Skeletal muscle satellite cell (primary cell): ENCODE data around the gene INPP4A.

Source experiments
- H3K27me3 ChIP-seq: 2 replicates; pipeline ENCODE4 v1.7.0; 2013; ENCODE audit warnings: low read length; ENCODE audit not compliant: control insufficient read depth, insufficient read depth
- H3K36me3 ChIP-seq: 2 replicates; pipeline ENCODE4 v1.7.0; 2013; ENCODE audit warnings: mild to moderate bottlenecking, control low read depth, low read length; ENCODE audit not compliant: insufficient read depth
- H3K4me1 ChIP-seq: 2 replicates; pipeline ENCODE4 v1.7.0; 2013; ENCODE audit warnings: low read length; ENCODE audit not compliant: control insufficient read depth, insufficient read depth
- H3K4me2 ChIP-seq: 2 replicates; pipeline ENCODE4 v1.7.0; 2013; ENCODE audit warnings: mild to moderate bottlenecking, low read length
- H3K4me3 ChIP-seq: 2 replicates; pipeline ENCODE4 v1.7.0; 2013; ENCODE audit warnings: low read length
- H3K9ac ChIP-seq: 2 replicates; pipeline ENCODE4 v1.7.0; 2013; ENCODE audit warnings: mild to moderate bottlenecking, low read depth, low read length, moderate library complexity
- H3K9me3 ChIP-seq: replicated peaks from 2 replicates; pipeline ENCODE4 v1.7.0; 2013; ENCODE audit warnings: mild to moderate bottlenecking, control low read depth, low read length

The INPP4A gene

GRCh38 chr2:98514096-98514639, 69.5 kb downstream of the INPP4A start:
- Histone ChIP-seq H3K27me3 (no peaks in the 10 kb centered on the region), H3K9ac (no peak overlapping the region), H3K4me2 (no peak overlapping the region), H3K9me3 (no peaks in the 10 kb centered on the region), H3K4me3 (no peak overlapping the region), H3K4me1 (peaks cover 5% of the 10 kb centered on the region), H3K36me3 (no peaks in the 10 kb centered on the region)

- peak overlapping the region; percentile 50 for H3K4me2 ChIP-seq
Measured at GRCh38 chr2:98514879-98515249, 70.2 kb downstream of the INPP4A start.

GRCh38 chr2:98515250-98515991, 70.8 kb downstream of the INPP4A start:
- Histone ChIP-seq H3K4me1 (peaks cover 5% of the 10 kb centered on the region), H3K4me3 (no peak overlapping the region)

More at GRCh38 chr2:98514879-98515249, 70.2 kb downstream of the INPP4A start:
- no peaks in the 10 kb centered on the region for H3K27me3 ChIP-seq
- no peaks in the 10 kb centered on the region for H3K9me3 ChIP-seq
- no peaks in the 10 kb centered on the region for H3K36me3 ChIP-seq
- no peak overlapping the region for H3K9ac ChIP-seq
- H3K4me1 ChIP-seq = peaks cover 5% of the 10 kb centered on the region
- H3K4me3 ChIP-seq = no peak overlapping the region

GRCh38 chr2:98516571-98516970, 71.9 kb downstream of the INPP4A start:
- H3K36me3 ChIP-seq = no peaks in the 10 kb centered on the region
- H3K9ac ChIP-seq = no peak overlapping the region
- H3K27me3 ChIP-seq = no peaks in the 10 kb centered on the region
- no peak overlapping the region for H3K4me3 ChIP-seq
- H3K4me2 ChIP-seq = no peak overlapping the region
- peaks cover 5% of the 10 kb centered on the region for H3K4me1 ChIP-seq
- no peaks in the 10 kb centered on the region for H3K9me3 ChIP-seq

More at GRCh38 chr2:98515250-98515991, 70.8 kb downstream of the INPP4A start:
- Histone ChIP-seq H3K27me3 (no peaks in the 10 kb centered on the region), H3K4me2 (peak overlapping the region; percentile 50), H3K9ac (no peak overlapping the region), H3K36me3 (no peaks in the 10 kb centered on the region), H3K9me3 (no peaks in the 10 kb centered on the region)

- Histone ChIP-seq H3K9me3 (no peaks in the 10 kb centered on the region), H3K4me3 (no peak overlapping the region), H3K27me3 (no peaks in the 10 kb centered on the region), H3K4me1 (peaks cover 5% of the 10 kb centered on the region), H3K36me3 (no peaks in the 10 kb centered on the region), H3K9ac (no peak overlapping the region), H3K4me2 (no peak overlapping the region)
Measured at GRCh38 chr2:98517636-98518035, 73.0 kb downstream of the INPP4A start.

- Histone ChIP-seq H3K27me3 (no peaks in the 10 kb centered on the region), H3K36me3 (no peaks in the 10 kb centered on the region), H3K4me2 (no peak overlapping the region), H3K9ac (no peak overlapping the region), H3K9me3 (no peaks in the 10 kb centered on the region), H3K4me1 (peaks cover 5% of the 10 kb centered on the region), H3K4me3 (no peak overlapping the region)
Measured at GRCh38 chr2:98518101-98518500, 73.4 kb downstream of the INPP4A start.

GRCh38 chr2:98519156-98519555, 74.5 kb downstream of the INPP4A start:
- H3K9ac ChIP-seq = no peak overlapping the region
- no peaks in the 10 kb centered on the region for H3K27me3 ChIP-seq
- no peaks in the 10 kb centered on the region for H3K36me3 ChIP-seq
- H3K4me2 ChIP-seq = no peak overlapping the region
- no peaks in the 10 kb centered on the region for H3K9me3 ChIP-seq
- peaks cover 5% of the 10 kb centered on the region for H3K4me1 ChIP-seq
- no peak overlapping the region for H3K4me3 ChIP-seq

- H3K27me3 ChIP-seq = no peaks in the 10 kb centered on the region
- H3K4me1 ChIP-seq = peaks cover 3% of the 10 kb centered on the region
- no peak overlapping the region for H3K4me2 ChIP-seq
- H3K36me3 ChIP-seq = no peaks in the 10 kb centered on the region
- no peak overlapping the region for H3K4me3 ChIP-seq
- H3K9me3 ChIP-seq = no peaks in the 10 kb centered on the region
- H3K9ac ChIP-seq = no peak overlapping the region
Measured at GRCh38 chr2:98519851-98520250, 75.2 kb downstream of the INPP4A start.

GRCh38 chr2:98520806-98521205, 76.1 kb downstream of the INPP4A start:
- H3K36me3 ChIP-seq = no peaks in the 10 kb centered on the region
- no peaks in the 10 kb centered on the region for H3K27me3 ChIP-seq
- H3K4me3 ChIP-seq = no peak overlapping the region

GRCh38 chr2:98521266-98521665, 76.6 kb downstream of the INPP4A start:
- Histone ChIP-seq H3K27me3 (no peaks in the 10 kb centered on the region), H3K36me3 (no peaks in the 10 kb centered on the region), H3K4me3 (no peak overlapping the region), H3K4me2 (no peak overlapping the region), H3K4me1 (no peaks in the 10 kb centered on the region), H3K9ac (no peak overlapping the region), H3K9me3 (no peaks in the 10 kb centered on the region)

More at GRCh38 chr2:98520806-98521205, 76.1 kb downstream of the INPP4A start:
- Histone ChIP-seq H3K9me3 (no peaks in the 10 kb centered on the region), H3K4me2 (no peak overlapping the region), H3K9ac (no peak overlapping the region), H3K4me1 (no peaks in the 10 kb centered on the region)

- Histone ChIP-seq H3K36me3 (no peaks in the 10 kb centered on the region), H3K9me3 (no peaks in the 10 kb centered on the region), H3K27me3 (no peaks in the 10 kb centered on the region), H3K4me1 (no peaks in the 10 kb centered on the region), H3K4me2 (no peak overlapping the region), H3K9ac (no peak overlapping the region), H3K4me3 (no peak overlapping the region)
Measured at GRCh38 chr2:98522854-98523253, 78.2 kb downstream of the INPP4A start.

- Histone ChIP-seq H3K27me3 (no peaks in the 10 kb centered on the region), H3K36me3 (no peaks in the 10 kb centered on the region), H3K4me2 (no peak overlapping the region), H3K4me3 (no peak overlapping the region), H3K4me1 (no peaks in the 10 kb centered on the region), H3K9me3 (no peaks in the 10 kb centered on the region), H3K9ac (no peak overlapping the region)
Measured at GRCh38 chr2:98524168-98524567, 79.5 kb downstream of the INPP4A start.
